Regular cardiac myocyte (primary cell): ENCODE results near the gene TOB2. TPM values are rescaled to one million over a fixed set of nuclear protein-coding genes. Genes with fewer than 3 reads are reported as not detected.

Source experiments
- total RNA-seq: library from RNA; depleted of rRNA; stranded (reverse); fragments of >200 nt; gene quantifications from 2 replicates; pipeline ENCODE4 v1.2.3, GENCODE V29; 2014

TOB2 gene, protein sequence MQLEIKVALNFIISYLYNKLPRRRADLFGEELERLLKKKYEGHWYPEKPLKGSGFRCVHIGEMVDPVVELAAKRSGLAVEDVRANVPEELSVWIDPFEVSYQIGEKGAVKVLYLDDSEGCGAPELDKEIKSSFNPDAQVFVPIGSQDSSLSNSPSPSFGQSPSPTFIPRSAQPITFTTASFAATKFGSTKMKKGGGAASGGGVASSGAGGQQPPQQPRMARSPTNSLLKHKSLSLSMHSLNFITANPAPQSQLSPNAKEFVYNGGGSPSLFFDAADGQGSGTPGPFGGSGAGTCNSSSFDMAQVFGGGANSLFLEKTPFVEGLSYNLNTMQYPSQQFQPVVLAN
- 9.0 and 19.9 TPM in 2 replicates for total RNA-seq

GRCh38 chr22:41446639-41447434 lies at the start of gene TOB2:
Gene TOB2 (minus strand): TSS chr22:41446801. CDS start chr22:41437345, 9,456 bp downstream.

GRCh38 chr22:41468381-41469217 lies 22.0 kb upstream of the TOB2 start, which contains the start of the genes ACO2 and PHF5A:
Gene ACO2 (plus strand): TSS chr22:41469117. CDS start chr22:41469147, 30 bp downstream.
Gene PHF5A (minus strand): TSS chr22:41468692. CDS start chr22:41468653, 39 bp downstream.

Other genes starting within 250 kb of the TOB2 start
- gene L3MBTL2, start 241.5 kb downstream of the TOB2 start, total RNA-seq = 12.4 and 28.2 TPM in 2 replicates
- 0.96 and 1.4 TPM in 2 replicates for gene CHADL, start 205.9 kb downstream of the TOB2 start, total RNA-seq
- gene RANGAP1, start 160.6 kb downstream of the TOB2 start, total RNA-seq = 56.9 and 184 TPM in 2 replicates
- gene ZC3H7B, start 145.3 kb downstream of the TOB2 start, total RNA-seq = 47.9 and 56.4 TPM in 2 replicates
- gene TEF, start 64.9 kb downstream of the TOB2 start, total RNA-seq = 3.6 and 7.0 TPM in 2 replicates
- gene PHF5A, start 21.9 kb upstream of the TOB2 start, total RNA-seq = 47.6 and 93.9 TPM in 2 replicates
- 57.5 and 103 TPM in 2 replicates for gene ACO2, start 22.3 kb upstream of the TOB2 start, total RNA-seq
- 14.4 and 18.8 TPM in 2 replicates for gene POLR3H, start 97.7 kb upstream of the TOB2 start, total RNA-seq
- gene CSDC2, start 114.2 kb upstream of the TOB2 start, total RNA-seq = under 0.01 and 0.56 TPM in 2 replicates
- 17.2 and 56.6 TPM in 2 replicates for gene PMM1, start 143.0 kb upstream of the TOB2 start, total RNA-seq
- gene DESI1, start 174.2 kb upstream of the TOB2 start, total RNA-seq = 13.0 and 24.2 TPM in 2 replicates
- 264 and 453 TPM in 2 replicates for gene XRCC6, start 174.5 kb upstream of the TOB2 start, total RNA-seq
- gene SNU13, start 242.1 kb upstream of the TOB2 start, total RNA-seq = 69.9 and 127 TPM in 2 replicates